GM18868 (cell line): ENCODE results near the gene HLA-DPB1.
A peak's percentile ranks its signal among the peaks of the same experiment; 100 is the strongest.
"Not testable (repeated sequence)": the region's sequence is repeated elsewhere in the genome, so short reads cannot be mapped to it uniquely, and the experiment has no call there.

Experiments
- ATAC-seq: cut with Tn5 transposase; IDR thresholded peaks from one replicate; pipeline ENCODE4 v1.9.1; 2021; ENCODE audit warnings: mild to moderate bottlenecking, moderate library complexity; ENCODE audit not compliant: unreplicated experiment

The HLA-DPB1 gene

GRCh38 chr6:33101121-33101737 is 25.4 kb downstream of the HLA-DPB1 start:
- ATAC-seq, result not testable (repeated sequence)

- ATAC-seq, result no peak
These were observed 28.0 kb downstream of the HLA-DPB1 start for GRCh38 chr6:33103776-33104175.

- ATAC-seq, result no peak
These were observed 29.1 kb downstream of the HLA-DPB1 start for GRCh38 chr6:33104887-33105286.

- ATAC-seq, result no peak
These were observed 29.6 kb downstream of the HLA-DPB1 start for GRCh38 chr6:33105386-33105785.

- ATAC-seq, result no peak
These were observed 30.4 kb downstream of the HLA-DPB1 start for GRCh38 chr6:33105916-33106871.

GRCh38 chr6:33107641-33108040 is 31.9 kb downstream of the HLA-DPB1 start:
- ATAC-seq, result no peak

GRCh38 chr6:33108307-33108706 is 32.5 kb downstream of the HLA-DPB1 start:
- no peak for ATAC-seq

- ATAC-seq, result peak; percentile 81
These were observed 36.4 kb downstream of the HLA-DPB1 start for GRCh38 chr6:33112148-33112547.

GRCh38 chr6:33113755-33114154 is 38.0 kb downstream of the HLA-DPB1 start:
- no peak for ATAC-seq

- ATAC-seq, result no peak
These were observed 38.6 kb downstream of the HLA-DPB1 start for GRCh38 chr6:33114406-33114805.

- no peak for ATAC-seq
These were observed 40.6 kb downstream of the HLA-DPB1 start for GRCh38 chr6:33116417-33116816.

- no peak for ATAC-seq
These were observed 41.3 kb downstream of the HLA-DPB1 start for GRCh38 chr6:33116841-33117711.

- no peak for ATAC-seq
These were observed 42.1 kb downstream of the HLA-DPB1 start for GRCh38 chr6:33117811-33118277.

GRCh38 chr6:33118525-33119123 is 42.8 kb downstream of the HLA-DPB1 start:
- no peak for ATAC-seq

GRCh38 chr6:33120001-33120400 is 44.2 kb downstream of the HLA-DPB1 start:
- ATAC-seq, result no peak

GRCh38 chr6:33123181-33123580 is 47.4 kb downstream of the HLA-DPB1 start:
- ATAC-seq, result no peak

- no peak for ATAC-seq
These were observed 48.1 kb downstream of the HLA-DPB1 start for GRCh38 chr6:33123732-33124524.

GRCh38 chr6:33124525-33124901 is 48.7 kb downstream of the HLA-DPB1 start:
- ATAC-seq, result no peak

GRCh38 chr6:33124947-33125346 is 49.2 kb downstream of the HLA-DPB1 start:
- ATAC-seq, result no peak
